Nephron (organoid): ENCODE results near the gene PAFAH1B1.

Experiments
- H3K27ac Mint-ChIP-seq, 3 experiments: 2 replicates each; pipeline ENCODE4 v1.8.0; 2020; ENCODE audit warnings: mixed read lengths in 3 of 3, mild to moderate bottlenecking in 2 of 3, moderate library complexity in 1 of 3
- H3K27me3 Mint-ChIP-seq: 2 replicates; pipeline ENCODE4 v1.8.0; 2021; ENCODE audit warnings: low read depth, mild to moderate bottlenecking, moderate library complexity, mixed read lengths
- H3K36me3 Mint-ChIP-seq: 2 replicates; pipeline ENCODE4 v1.8.0; 2020; ENCODE audit warnings: low read depth, mixed read lengths
- H3K4me1 Mint-ChIP-seq: 2 replicates; pipeline ENCODE4 v1.8.0; 2020; ENCODE audit warnings: mixed read lengths
- H3K4me3 Mint-ChIP-seq, 3 experiments: 2 replicates each; pipeline ENCODE4 v1.8.0; 2020; ENCODE audit warnings: mild to moderate bottlenecking in 3 of 3, mixed read lengths in 3 of 3, moderate library complexity in 2 of 3
- H3K9me3 Mint-ChIP-seq: 2 replicates; pipeline ENCODE4 v1.8.0; 2020; ENCODE audit warnings: mixed read lengths
- CTCF ChIP-seq, 3 experiments: fragments of 200-600 bp; sonication (generic); IDR thresholded peaks; one replicate each; pipeline ENCODE4 v1.5.0; 2021; ENCODE audit warnings: antibody characterized with exemption in 3 of 3; ENCODE audit not compliant: unreplicated experiment in 3 of 3

PAFAH1B1 gene

GRCh38 chr17:2551928-2552327 lies 41.5 kb upstream of the PAFAH1B1 start:
- H3K36me3 Mint-ChIP-seq: no peaks in the 10 kb centered on the region
- H3K27me3 Mint-ChIP-seq: peaks cover 12% of the 10 kb centered on the region
- H3K9me3 Mint-ChIP-seq: peaks cover 7% of the 10 kb centered on the region

GRCh38 chr17:2560658-2561057 lies 32.8 kb upstream of the PAFAH1B1 start:
- Mint-ChIP-seq H3K27ac (no peak overlapping the region), H3K36me3 (no peaks in the 10 kb centered on the region), H3K4me3 (no peak overlapping the region), H3K4me1 (no peaks in the 10 kb centered on the region), H3K27me3 (peaks cover 4% of the 10 kb centered on the region), H3K9me3 (peaks cover 17% of the 10 kb centered on the region)
- no peak for TF ChIP-seq CTCF (IDR thresholded peaks at IDR 0.05; ENCODE audit: unreplicated experiment in 3 of 3)

More at GRCh38 chr17:2551928-2552327, 41.5 kb upstream of the PAFAH1B1 start:
- peaks cover 8% of the 10 kb centered on the region for H3K4me1 Mint-ChIP-seq
- no peak for TF ChIP-seq CTCF (IDR thresholded peaks at IDR 0.05; ENCODE audit: unreplicated experiment in 3 of 3)
- peak overlapping the region; percentile 48 to 65 (median 61) for H3K27ac Mint-ChIP-seq
- peak overlapping the region in 1 of 3 experiments; percentile 4 for H3K4me3 Mint-ChIP-seq

- Mint-ChIP-seq H3K9me3 (peaks cover 10% of the 10 kb centered on the region), H3K27me3 (no peaks in the 10 kb centered on the region), H3K4me1 (no peaks in the 10 kb centered on the region), H3K4me3 (no peak overlapping the region), H3K36me3 (no peaks in the 10 kb centered on the region), H3K27ac (no peak overlapping the region)
- no peak for TF ChIP-seq CTCF (IDR thresholded peaks at IDR 0.05; ENCODE audit: unreplicated experiment in 3 of 3)
These were observed 31.1 kb upstream of the PAFAH1B1 start for GRCh38 chr17:2562162-2562858.

- no peaks in the 10 kb centered on the region for H3K27me3 Mint-ChIP-seq
- no peak for TF ChIP-seq CTCF (IDR thresholded peaks at IDR 0.05; ENCODE audit: unreplicated experiment in 3 of 3)
These were observed 30.4 kb upstream of the PAFAH1B1 start for GRCh38 chr17:2563061-2563460.

GRCh38 chr17:2563543-2563942 lies 29.9 kb upstream of the PAFAH1B1 start:
- Mint-ChIP-seq H3K4me3 (no peak overlapping the region), H3K9me3 (peaks cover 6% of the 10 kb centered on the region), H3K4me1 (no peaks in the 10 kb centered on the region), H3K27ac (no peak overlapping the region), H3K36me3 (no peaks in the 10 kb centered on the region), H3K27me3 (no peaks in the 10 kb centered on the region)
- no peak for TF ChIP-seq CTCF (IDR thresholded peaks at IDR 0.05; ENCODE audit: unreplicated experiment in 3 of 3)

More at GRCh38 chr17:2563061-2563460, 30.4 kb upstream of the PAFAH1B1 start:
- Mint-ChIP-seq H3K27ac (no peak overlapping the region), H3K4me3 (no peak overlapping the region), H3K4me1 (no peaks in the 10 kb centered on the region), H3K9me3 (peaks cover 8% of the 10 kb centered on the region), H3K36me3 (no peaks in the 10 kb centered on the region)

- H3K27ac Mint-ChIP-seq: no peak overlapping the region
- no peak for TF ChIP-seq CTCF (IDR thresholded peaks at IDR 0.05; ENCODE audit: unreplicated experiment in 3 of 3)
- H3K36me3 Mint-ChIP-seq: no peaks in the 10 kb centered on the region
- peaks cover 3% of the 10 kb centered on the region for H3K9me3 Mint-ChIP-seq
- no peak overlapping the region for H3K4me3 Mint-ChIP-seq
- no peaks in the 10 kb centered on the region for H3K4me1 Mint-ChIP-seq
- no peaks in the 10 kb centered on the region for H3K27me3 Mint-ChIP-seq
These were observed 28.6 kb upstream of the PAFAH1B1 start for GRCh38 chr17:2564877-2565276.
